ENCODE data around the gene SUSD4. TPM values are rescaled to one million over a fixed set of nuclear protein-coding genes. Genes with fewer than 3 reads are reported as not detected.

The SUSD4 gene
- total RNA-seq, 6 experiments from 2014 or later, result 1.3 to 5.9 (median 2.8) TPM

GRCh38 chr1:223203694-223204093 is 160.3 kb downstream of the SUSD4 start:
- Histone ChIP-seq H3K27ac (no peak overlapping the region), H3K4me3 (no peak overlapping the region), H3K27me3 (no peaks in the 10 kb centered on the region), H3K4me1 (no peaks in the 10 kb centered on the region), H3K9me3 (no peaks in the 10 kb centered on the region), H3K36me3 (no peaks in the 10 kb centered on the region)
- ATAC-seq (no peak), DNase-seq (no peak)
- intact Hi-C loops (cut with DNase I), result no loop called here
- WGBS (ENCODE audit: insufficient coverage, low coverage, low lambda C conversion rate, missing lambda C conversion rate), result 82% methylated on average over 6 of the region's 6 CpGs
- no peak for TF ChIP-seq POLR2A (IDR thresholded peaks at IDR 0.05)
- TF ChIP-seq, protein P1, sequence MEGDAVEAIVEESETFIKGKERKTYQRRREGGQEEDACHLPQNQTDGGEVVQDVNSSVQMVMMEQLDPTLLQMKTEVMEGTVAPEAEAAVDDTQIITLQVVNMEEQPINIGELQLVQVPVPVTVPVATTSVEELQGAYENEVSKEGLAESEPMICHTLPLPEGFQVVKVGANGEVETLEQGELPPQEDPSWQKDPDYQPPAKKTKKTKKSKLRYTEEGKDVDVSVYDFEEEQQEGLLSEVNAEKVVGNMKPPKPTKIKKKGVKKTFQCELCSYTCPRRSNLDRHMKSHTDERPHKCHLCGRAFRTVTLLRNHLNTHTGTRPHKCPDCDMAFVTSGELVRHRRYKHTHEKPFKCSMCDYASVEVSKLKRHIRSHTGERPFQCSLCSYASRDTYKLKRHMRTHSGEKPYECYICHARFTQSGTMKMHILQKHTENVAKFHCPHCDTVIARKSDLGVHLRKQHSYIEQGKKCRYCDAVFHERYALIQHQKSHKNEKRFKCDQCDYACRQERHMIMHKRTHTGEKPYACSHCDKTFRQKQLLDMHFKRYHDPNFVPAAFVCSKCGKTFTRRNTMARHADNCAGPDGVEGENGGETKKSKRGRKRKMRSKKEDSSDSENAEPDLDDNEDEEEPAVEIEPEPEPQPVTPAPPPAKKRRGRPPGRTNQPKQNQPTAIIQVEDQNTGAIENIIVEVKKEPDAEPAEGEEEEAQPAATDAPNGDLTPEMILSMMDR (IDR thresholded peaks at IDR 0.05), result no peak

DNA sequence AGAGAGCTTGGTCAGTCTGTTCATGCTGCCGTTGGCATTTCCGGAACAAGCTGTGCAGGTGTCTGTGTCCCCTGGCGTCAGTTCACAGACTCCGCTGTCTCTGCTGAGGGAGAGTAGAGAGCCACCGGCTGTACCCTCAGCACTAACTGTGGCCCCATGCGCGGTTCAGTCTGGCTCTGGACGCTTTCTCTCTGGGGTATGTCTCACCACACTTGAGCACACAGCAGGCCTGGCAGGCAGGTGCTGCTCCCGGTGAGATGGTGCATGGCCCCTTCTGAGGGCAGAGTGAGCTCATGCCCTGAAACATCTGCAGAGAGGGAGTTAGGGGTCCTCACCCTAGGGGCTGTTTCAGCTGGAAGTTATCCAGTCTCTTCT is 161.0 kb downstream of the SUSD4 start:
- no peaks in the 10 kb centered on the region for H3K27me3 ChIP-seq
- H3K4me3 ChIP-seq, result no peak overlapping the region
- H3K4me1 ChIP-seq, result no peaks in the 10 kb centered on the region
- ATAC-seq (no peak), DNase-seq (no peak)
- H3K9me3 ChIP-seq, result no peaks in the 10 kb centered on the region
- TF ChIP-seq, protein P1 (IDR thresholded peaks at IDR 0.05), result no peak
- TF ChIP-seq POLR2A (IDR thresholded peaks at IDR 0.05), result no peak
- no peaks in the 10 kb centered on the region for H3K36me3 ChIP-seq
- intact Hi-C loops (cut with DNase I), result no loop called here
- no peak overlapping the region for H3K27ac ChIP-seq
- 80% methylated on average over 1 of the region's 9 CpGs for WGBS (ENCODE audit: insufficient coverage, low coverage, low lambda C conversion rate, missing lambda C conversion rate)

- intact Hi-C loops (cut with DNase I), result no loop called here
- peak in 1 of 4 donors; percentile 30 for ATAC-seq
- DNase-seq, result no peak
- Histone ChIP-seq H3K4me1 (no peaks in the 10 kb centered on the region), H3K27ac (no peak overlapping the region), H3K9me3 (no peaks in the 10 kb centered on the region), H3K36me3 (no peaks in the 10 kb centered on the region), H3K4me3 (no peak overlapping the region), H3K27me3 (no peaks in the 10 kb centered on the region)
- no peak for TF ChIP-seq POLR2A (IDR thresholded peaks at IDR 0.05)
- TF ChIP-seq, protein P1 (IDR thresholded peaks at IDR 0.05), result no peak
- 67% methylated on average over 7 of the region's 13 CpGs for WGBS (ENCODE audit: insufficient coverage, low coverage, low lambda C conversion rate, missing lambda C conversion rate)
These were observed 161.5 kb downstream of the SUSD4 start for GRCh38 chr1:223202376-223203033.

- H3K27ac ChIP-seq, result no peak overlapping the region
- no peaks in the 10 kb centered on the region for H3K4me1 ChIP-seq
- H3K4me3 ChIP-seq, result no peak overlapping the region
- intact Hi-C loops (cut with DNase I), result no loop called here
- H3K9me3 ChIP-seq, result no peaks in the 10 kb centered on the region
- no CpG with 5 or more reads among the region's 2 CpGs for WGBS (ENCODE audit: insufficient coverage, low coverage, low lambda C conversion rate, missing lambda C conversion rate)
- no peaks in the 10 kb centered on the region for H3K27me3 ChIP-seq
- H3K36me3 ChIP-seq, result no peaks in the 10 kb centered on the region
- TF ChIP-seq POLR2A (IDR thresholded peaks at IDR 0.05), result no peak
- TF ChIP-seq, protein P1 (IDR thresholded peaks at IDR 0.05), result no peak
- DNase-seq (no peak), ATAC-seq (no peak)
These were observed 162.0 kb downstream of the SUSD4 start for GRCh38 chr1:223201967-223202366.

Data from right lobe of liver (tissue), 6 donors.